PC-9 (cell line): Measurements from ENCODE around the gene ELAVL3.

ENCODE experiments used
- EZH2 ChIP-seq: fragments of 200-600 bp; sonication (generic); IDR thresholded peaks from 2 replicates; pipeline ENCODE4 v1.8.0; 2017; ENCODE audit warnings: antibody characterized with exemption, low read depth
- TF ChIP-seq, protein P1 (sequence below): fragments of 200-600 bp; sonication (generic); conservative IDR thresholded peaks from 2 replicates; pipeline ENCODE4 v1.6.1; 2017; ENCODE audit warnings: mixed run types, antibody characterized with exemption, mild to moderate bottlenecking, moderate library complexity

DNA sequence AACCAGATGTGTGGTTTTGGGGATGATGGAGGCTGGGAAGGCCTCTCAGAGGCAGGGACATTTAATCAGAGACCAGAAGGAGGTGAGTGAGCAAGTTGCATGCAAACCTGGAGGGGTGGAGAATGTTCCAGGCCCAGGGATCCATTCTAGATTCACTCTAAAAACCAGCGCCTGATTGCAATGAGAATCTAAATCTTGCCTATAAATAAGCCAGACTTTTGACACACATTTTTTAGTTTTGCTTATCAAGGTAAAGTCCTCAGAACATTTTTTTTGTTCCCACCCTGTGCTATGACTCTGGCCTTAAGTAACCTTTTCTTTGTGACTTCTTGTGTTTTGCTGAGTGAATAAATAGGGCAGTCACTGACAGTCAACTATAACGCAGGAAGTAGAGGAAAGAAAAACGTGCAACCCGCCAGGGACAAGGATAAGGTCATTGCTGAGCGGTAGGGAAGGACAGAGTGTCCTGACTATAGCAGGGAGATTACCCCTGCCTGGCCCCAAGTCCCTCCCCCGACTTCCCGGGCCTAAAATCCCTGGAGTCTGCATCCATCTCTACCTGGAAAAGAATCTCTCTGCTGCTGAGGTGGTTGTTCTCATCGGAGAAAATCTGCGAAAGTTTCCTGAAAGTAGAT, 76.1 kb downstream of the ELAVL3 start:
- no peak for TF ChIP-seq EZH2
- TF ChIP-seq, protein P1, sequence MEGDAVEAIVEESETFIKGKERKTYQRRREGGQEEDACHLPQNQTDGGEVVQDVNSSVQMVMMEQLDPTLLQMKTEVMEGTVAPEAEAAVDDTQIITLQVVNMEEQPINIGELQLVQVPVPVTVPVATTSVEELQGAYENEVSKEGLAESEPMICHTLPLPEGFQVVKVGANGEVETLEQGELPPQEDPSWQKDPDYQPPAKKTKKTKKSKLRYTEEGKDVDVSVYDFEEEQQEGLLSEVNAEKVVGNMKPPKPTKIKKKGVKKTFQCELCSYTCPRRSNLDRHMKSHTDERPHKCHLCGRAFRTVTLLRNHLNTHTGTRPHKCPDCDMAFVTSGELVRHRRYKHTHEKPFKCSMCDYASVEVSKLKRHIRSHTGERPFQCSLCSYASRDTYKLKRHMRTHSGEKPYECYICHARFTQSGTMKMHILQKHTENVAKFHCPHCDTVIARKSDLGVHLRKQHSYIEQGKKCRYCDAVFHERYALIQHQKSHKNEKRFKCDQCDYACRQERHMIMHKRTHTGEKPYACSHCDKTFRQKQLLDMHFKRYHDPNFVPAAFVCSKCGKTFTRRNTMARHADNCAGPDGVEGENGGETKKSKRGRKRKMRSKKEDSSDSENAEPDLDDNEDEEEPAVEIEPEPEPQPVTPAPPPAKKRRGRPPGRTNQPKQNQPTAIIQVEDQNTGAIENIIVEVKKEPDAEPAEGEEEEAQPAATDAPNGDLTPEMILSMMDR, result no peak
